Measurements from ENCODE around the gene CTSF.
"Not testable (repeated sequence)": the region's sequence is repeated elsewhere in the genome, so short reads cannot be mapped to it uniquely, and the experiment has no call there.

CTSF gene

DNA sequence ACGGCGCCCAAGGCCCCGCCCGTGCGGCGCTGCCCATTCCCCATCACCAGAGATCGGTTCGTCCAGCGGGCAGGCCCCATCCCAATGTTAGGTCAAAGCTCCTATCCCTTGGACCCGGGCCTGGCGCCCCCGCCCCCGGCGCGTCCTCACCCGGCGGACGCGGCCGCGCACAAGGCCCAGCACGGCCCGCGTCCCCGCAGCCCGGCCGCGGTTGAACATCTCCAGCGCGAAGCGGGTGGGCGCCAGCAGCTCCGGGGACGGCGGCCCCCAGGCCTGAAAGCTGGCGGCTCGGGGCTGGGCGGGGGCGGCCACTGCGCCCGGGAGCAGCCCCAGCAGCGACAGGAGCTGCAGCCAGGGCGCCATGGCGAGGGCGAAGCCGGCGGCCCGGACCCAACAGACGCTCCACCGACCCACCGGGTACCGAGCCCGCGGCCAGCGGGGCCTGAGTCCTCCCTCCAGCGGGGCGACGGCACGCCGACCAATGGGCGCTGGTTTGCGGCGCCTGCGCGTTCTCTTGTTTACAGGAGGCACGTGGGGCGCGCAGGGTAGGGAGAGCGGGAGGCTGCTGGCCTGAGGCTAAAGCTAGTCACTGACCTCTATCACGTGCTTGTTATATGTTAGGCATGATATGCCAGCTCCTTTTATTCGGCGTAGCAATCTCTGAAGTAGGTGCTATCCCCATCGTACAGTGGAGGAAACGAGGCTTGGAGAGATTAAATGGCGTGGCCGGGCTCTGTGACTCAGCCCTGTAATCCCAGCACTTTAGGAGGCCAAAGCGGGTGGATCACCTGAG, at the start of gene CTSF:
TSS of gene CTSF (minus strand) at position 483 of the 793 bp plus-strand sequence. CDS start at position 363, 120 bp downstream.
- H3K4me1 ChIP-seq (ENCODE audit: control insufficient read depth, insufficient read depth, low read length), result peaks cover 2% of the 10 kb centered on the region
- H3K9ac ChIP-seq (ENCODE audit: low read length), result no peak within 1 kb of the TSS
- peaks cover 2% of the 10 kb centered on the region for H3K36me3 ChIP-seq (ENCODE audit: control insufficient read depth, insufficient read depth, low read length)
- no peaks in the 10 kb centered on the region for H3K27me3 ChIP-seq (ENCODE audit: control insufficient read depth, insufficient read depth, low read length)
- peak within 1 kb of the TSS; percentile 24 for H3K27ac ChIP-seq (ENCODE audit: low read depth, low read length)
- H3K4me3 ChIP-seq (ENCODE audit: low read length), result peak within 1 kb of the TSS; percentile 68

- peaks cover 20% of the 10 kb centered on the region for H3K4me1 ChIP-seq (ENCODE audit: control insufficient read depth, insufficient read depth, low read length)
- peak overlapping the region; percentile 36 for H3K9ac ChIP-seq (ENCODE audit: low read length)
- H3K27ac ChIP-seq (ENCODE audit: low read depth, low read length), result peak overlapping the region; percentile 96
- H3K4me3 ChIP-seq (ENCODE audit: low read length), result peak overlapping the region; percentile 73
- H3K36me3 ChIP-seq (ENCODE audit: control insufficient read depth, insufficient read depth, low read length), result peaks cover 2% of the 10 kb centered on the region
- H3K27me3 ChIP-seq (ENCODE audit: control insufficient read depth, insufficient read depth, low read length), result no peaks in the 10 kb centered on the region
These were observed 48.9 kb upstream of the CTSF start for GRCh38 chr11:66617155-66617834.

- Histone ChIP-seq H3K27me3 (ENCODE audit: control insufficient read depth, insufficient read depth, low read length) (no peaks in the 10 kb centered on the region), H3K27ac (ENCODE audit: low read depth, low read length) (peak within 1 kb of the TSS; percentile 96), H3K36me3 (ENCODE audit: control insufficient read depth, insufficient read depth, low read length) (peaks cover 2% of the 10 kb centered on the region), H3K4me1 (ENCODE audit: control insufficient read depth, insufficient read depth, low read length) (peaks cover 18% of the 10 kb centered on the region), H3K4me3 (ENCODE audit: low read length) (peak within 1 kb of the TSS; percentile 78), H3K9ac (ENCODE audit: low read length) (peak within 1 kb of the TSS; percentile 97)
These were observed 48.2 kb upstream of the CTSF start, which contains the start of gene RBM14 for GRCh38 chr11:66616379-66617154. Gene RBM14, plus strand, starts transcription at chr11:66616630. Its CDS starts 91 bp downstream, at chr11:66616721.

GRCh38 chr11:66614073-66614472, 45.7 kb upstream of the CTSF start:
- peaks cover 14% of the 10 kb centered on the region for H3K4me1 ChIP-seq (ENCODE audit: control insufficient read depth, insufficient read depth, low read length)
- H3K4me3 ChIP-seq (ENCODE audit: low read length), result no peak overlapping the region
- no peak overlapping the region for H3K9ac ChIP-seq (ENCODE audit: low read length)
- no peak overlapping the region for H3K27ac ChIP-seq (ENCODE audit: low read depth, low read length)
- no peaks in the 10 kb centered on the region for H3K27me3 ChIP-seq (ENCODE audit: control insufficient read depth, insufficient read depth, low read length)
- H3K36me3 ChIP-seq (ENCODE audit: control insufficient read depth, insufficient read depth, low read length), result peaks cover 2% of the 10 kb centered on the region

DNA sequence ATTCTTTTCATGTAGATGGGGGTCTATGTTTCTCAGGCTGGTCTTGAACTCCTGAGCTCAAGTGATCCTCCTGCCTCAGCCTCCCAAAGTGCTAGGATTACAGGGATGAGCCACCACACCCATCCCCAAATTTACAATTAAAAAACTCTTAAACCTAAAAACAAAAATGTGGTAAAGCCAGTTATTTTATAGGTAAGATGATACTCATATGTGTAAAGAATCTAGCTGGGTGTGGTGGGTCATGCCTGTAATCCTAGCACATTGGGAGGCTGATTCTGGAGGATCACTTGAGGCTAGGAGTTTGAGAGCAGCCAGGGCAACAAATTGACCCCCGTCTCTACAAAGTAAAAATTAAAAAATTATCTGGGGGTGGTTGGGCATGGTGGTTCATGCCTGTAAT, 44.1 kb upstream of the CTSF start:
- Histone ChIP-seq H3K27me3 (ENCODE audit: control insufficient read depth, insufficient read depth, low read length) (no peaks in the 10 kb centered on the region), H3K36me3 (ENCODE audit: control insufficient read depth, insufficient read depth, low read length) (no peaks in the 10 kb centered on the region)

DNA sequence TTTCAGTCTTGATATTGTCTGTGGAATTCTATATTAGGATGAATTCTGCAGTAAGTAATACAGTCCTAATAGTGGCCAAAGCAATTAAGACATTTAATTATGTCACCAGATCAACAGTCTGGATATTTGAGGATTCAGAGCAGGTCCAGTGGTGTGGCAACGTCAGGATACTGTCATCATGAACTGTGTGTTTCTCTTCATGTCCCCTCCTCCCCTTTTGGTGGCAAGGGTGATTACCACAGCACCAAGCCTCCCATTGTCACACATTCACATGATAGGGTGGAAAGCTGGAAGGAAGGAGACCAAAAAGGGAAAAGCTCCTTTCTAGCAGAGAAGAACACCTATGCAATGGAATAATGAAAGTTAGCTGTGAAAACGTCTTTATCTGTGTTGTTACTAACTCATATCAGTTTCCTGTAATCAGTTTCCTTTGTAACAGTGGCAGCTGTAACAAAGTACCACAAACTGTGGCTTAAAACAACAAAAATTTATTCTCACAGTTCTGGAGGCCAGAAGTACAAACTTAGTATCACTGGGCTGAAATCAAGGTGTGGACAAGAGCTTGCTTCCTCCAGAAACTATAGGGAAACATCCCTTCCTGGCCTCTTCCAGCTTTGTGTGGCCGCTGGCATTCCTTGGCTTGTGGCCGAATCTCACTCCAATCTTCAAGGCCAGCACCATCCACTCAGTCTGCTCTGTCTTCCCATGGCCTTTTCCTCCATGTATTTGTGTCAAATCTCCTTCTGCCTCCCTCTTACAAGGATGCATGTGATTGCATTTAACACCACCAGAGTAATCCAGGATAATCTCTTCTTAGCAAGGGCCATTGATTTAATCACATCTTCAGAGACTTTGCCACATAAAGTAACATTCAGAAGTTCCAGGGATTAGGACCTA, 41.6 kb upstream of the CTSF start:
- Histone ChIP-seq H3K4me3 (ENCODE audit: low read length) (no peak overlapping the region), H3K27ac (ENCODE audit: low read depth, low read length) (no peak overlapping the region), H3K9ac (ENCODE audit: low read length) (no peak overlapping the region), H3K36me3 (ENCODE audit: control insufficient read depth, insufficient read depth, low read length) (peaks cover 5% of the 10 kb centered on the region), H3K27me3 (ENCODE audit: control insufficient read depth, insufficient read depth, low read length) (no peaks in the 10 kb centered on the region), H3K4me1 (ENCODE audit: control insufficient read depth, insufficient read depth, low read length) (peaks cover 10% of the 10 kb centered on the region)

More for the DNA sequence above, 44.1 kb upstream of the CTSF start:
- Histone ChIP-seq H3K4me3 (ENCODE audit: low read length) (no peak overlapping the region), H3K27ac (ENCODE audit: low read depth, low read length) (no peak overlapping the region), H3K9ac (ENCODE audit: low read length) (no peak overlapping the region), H3K4me1 (ENCODE audit: control insufficient read depth, insufficient read depth, low read length) (peaks cover 5% of the 10 kb centered on the region)

DNA sequence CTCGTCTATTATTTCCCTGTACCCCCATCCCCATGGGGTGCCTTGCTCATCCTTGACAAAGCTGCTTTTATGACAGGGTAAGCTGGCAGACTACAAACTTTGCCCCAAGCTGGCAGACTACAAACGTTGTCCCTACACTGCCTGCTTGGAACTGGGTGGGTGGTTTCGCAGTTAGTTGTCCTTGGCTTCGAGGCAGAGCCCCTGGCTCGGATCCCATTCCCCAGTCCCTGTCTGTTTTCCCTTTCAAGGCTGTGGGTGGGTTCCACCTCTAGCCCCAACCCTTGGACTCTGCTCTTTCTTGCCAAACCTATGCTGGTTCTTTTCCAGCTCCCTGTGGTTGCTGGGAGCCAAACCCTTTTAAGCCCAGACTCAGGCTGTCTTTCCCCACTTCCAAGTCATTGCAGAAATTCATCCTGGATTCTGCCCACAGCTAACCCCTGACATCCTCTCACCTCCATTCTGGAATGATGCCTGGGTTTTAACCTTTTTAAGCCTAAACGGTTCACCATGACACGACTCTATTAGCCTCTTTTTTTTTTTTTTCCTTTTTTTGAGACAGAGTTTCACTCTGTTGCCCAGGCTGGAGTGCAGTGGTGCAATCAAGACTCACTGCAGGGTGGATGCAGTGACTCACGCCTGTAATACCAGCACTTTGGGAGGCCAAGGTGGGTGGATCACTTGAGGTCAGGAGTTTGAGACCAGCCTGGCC, 38.9 kb upstream of the CTSF start:
- Histone ChIP-seq H3K9ac (ENCODE audit: low read length) (no peak overlapping the region), H3K27ac (ENCODE audit: low read depth, low read length) (peak overlapping the region; percentile 93), H3K27me3 (ENCODE audit: control insufficient read depth, insufficient read depth, low read length) (no peaks in the 10 kb centered on the region), H3K36me3 (ENCODE audit: control insufficient read depth, insufficient read depth, low read length) (peaks cover 5% of the 10 kb centered on the region), H3K4me1 (ENCODE audit: control insufficient read depth, insufficient read depth, low read length) (peaks cover 10% of the 10 kb centered on the region), H3K4me3 (ENCODE audit: low read length) (no peak overlapping the region)

GRCh38 chr11:66606608-66607007, 38.2 kb upstream of the CTSF start:
- H3K9ac ChIP-seq (ENCODE audit: low read length), result not testable (repeated sequence)

GRCh38 chr11:66604155-66604554, 35.7 kb upstream of the CTSF start:
- Histone ChIP-seq H3K36me3 (ENCODE audit: control insufficient read depth, insufficient read depth, low read length) (peaks cover 8% of the 10 kb centered on the region), H3K27ac (ENCODE audit: low read depth, low read length) (no peak overlapping the region), H3K4me1 (ENCODE audit: control insufficient read depth, insufficient read depth, low read length) (peaks cover 10% of the 10 kb centered on the region), H3K4me3 (ENCODE audit: low read length) (no peak overlapping the region), H3K9ac (ENCODE audit: low read length) (no peak overlapping the region), H3K27me3 (ENCODE audit: control insufficient read depth, insufficient read depth, low read length) (no peaks in the 10 kb centered on the region)

More at GRCh38 chr11:66606608-66607007, 38.2 kb upstream of the CTSF start:
- H3K4me3 ChIP-seq (ENCODE audit: low read length); H3K4me1 ChIP-seq (ENCODE audit: control insufficient read depth, insufficient read depth, low read length); H3K36me3 ChIP-seq (ENCODE audit: control insufficient read depth, insufficient read depth, low read length); H3K27me3 ChIP-seq (ENCODE audit: control insufficient read depth, insufficient read depth, low read length): not testable (repeated sequence)
- peak overlapping the region; percentile 93 for H3K27ac ChIP-seq (ENCODE audit: low read depth, low read length)

DNA sequence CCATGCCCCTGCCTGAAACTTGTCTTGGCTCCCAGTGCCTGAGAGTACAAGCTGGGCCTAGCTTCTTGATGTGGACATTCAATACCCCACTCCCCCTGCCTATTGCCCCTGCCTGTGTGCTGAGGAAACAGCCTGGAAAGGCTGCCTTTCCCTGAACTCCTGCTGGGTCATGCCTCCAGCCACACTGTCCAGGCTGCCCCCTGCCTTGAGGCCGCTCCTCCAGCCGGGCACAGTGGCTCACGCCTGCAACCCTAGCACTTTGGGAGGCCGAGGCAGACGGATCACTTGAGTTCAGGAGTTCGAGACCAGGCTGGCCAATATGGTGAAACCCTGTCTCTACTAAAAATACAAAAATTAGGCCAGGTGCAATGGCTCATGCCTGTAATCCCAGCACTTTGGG, 34.7 kb upstream of the CTSF start:
- Histone ChIP-seq H3K27me3 (ENCODE audit: control insufficient read depth, insufficient read depth, low read length) (no peaks in the 10 kb centered on the region), H3K9ac (ENCODE audit: low read length) (no peak overlapping the region), H3K36me3 (ENCODE audit: control insufficient read depth, insufficient read depth, low read length) (peaks cover 8% of the 10 kb centered on the region), H3K4me1 (ENCODE audit: control insufficient read depth, insufficient read depth, low read length) (peaks cover 7% of the 10 kb centered on the region), H3K27ac (ENCODE audit: low read depth, low read length) (no peak overlapping the region), H3K4me3 (ENCODE audit: low read length) (no peak overlapping the region)

DNA sequence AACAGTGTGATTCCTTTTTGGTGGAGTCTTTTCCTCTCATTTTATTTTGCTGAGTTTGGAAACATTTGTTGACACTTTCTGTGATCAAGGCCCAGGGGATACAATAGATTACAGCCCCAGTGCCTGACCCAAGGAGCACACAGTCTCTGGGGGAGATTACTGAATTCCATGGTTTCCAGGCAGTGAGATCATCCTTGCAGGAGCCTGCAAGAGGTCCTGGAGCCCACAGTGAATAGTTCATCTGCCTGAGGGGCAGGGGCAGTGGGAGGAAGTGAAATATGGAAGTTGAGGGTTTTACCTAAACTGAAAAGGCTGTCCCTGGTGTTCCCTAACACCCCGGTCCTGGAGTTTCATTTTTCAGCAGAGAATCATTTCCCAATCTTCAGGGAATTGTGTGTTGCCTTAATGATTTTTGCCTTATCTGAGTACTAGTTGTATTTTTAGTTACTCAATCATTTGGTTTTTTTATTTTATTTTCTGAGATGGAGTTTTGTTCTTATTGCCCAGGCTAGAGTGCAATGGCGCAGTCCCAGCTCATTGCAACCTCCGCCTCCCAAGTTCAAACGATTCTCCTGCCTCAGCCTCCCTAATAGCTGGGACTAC, 32.3 kb upstream of the CTSF start:
- H3K27ac ChIP-seq (ENCODE audit: low read depth, low read length), result no peak overlapping the region
- peaks cover 8% of the 10 kb centered on the region for H3K36me3 ChIP-seq (ENCODE audit: control insufficient read depth, insufficient read depth, low read length)

More for the DNA sequence above, 32.3 kb upstream of the CTSF start:
- peaks cover under 1% of the 10 kb centered on the region for H3K4me1 ChIP-seq (ENCODE audit: control insufficient read depth, insufficient read depth, low read length)
- no peak overlapping the region for H3K9ac ChIP-seq (ENCODE audit: low read length)
- H3K27me3 ChIP-seq (ENCODE audit: control insufficient read depth, insufficient read depth, low read length), result no peaks in the 10 kb centered on the region
- no peak overlapping the region for H3K4me3 ChIP-seq (ENCODE audit: low read length)

All from rectal smooth muscle tissue (tissue), 1 donor.